HEK293T (cell line): ENCODE data around the gene WDR5B.
A peak's percentile ranks its signal among the peaks of the same experiment; 100 is the strongest.

Experiments
- CTCF ChIA-PET: fragments of 350-600 bp; formaldehyde crosslinking; extraction: SDS; loops from one replicate; lab custom pipeline; 2021; ENCODE audit warnings: antibody characterized with exemption, inconsistent platforms; lab: Yijun Ruan, JAX
- POLR2A ChIA-PET: fragments of 350-600 bp; formaldehyde crosslinking; extraction: SDS; loops from one replicate; lab custom pipeline; 2020; ENCODE audit warnings: antibody characterized with exemption, inconsistent platforms; lab: Yijun Ruan, JAX
- DNase-seq: peaks from one replicate; pipeline ENCODE4 v3.0.0; 2012; ENCODE audit warnings: mixed read lengths; ENCODE audit errors: extremely low spot score
- ARNT ChIP-seq: fragments of 450-650 bp; IDR thresholded peaks from 2 replicates; pipeline ENCODE4 v1.6.1; 2017; ENCODE audit warnings: mild to moderate bottlenecking
- BHLHE40 ChIP-seq: fragments of 450-650 bp; IDR thresholded peaks from 2 replicates; pipeline ENCODE4 v1.6.1; 2016; ENCODE audit warnings: mild to moderate bottlenecking, moderate library complexity, borderline replicate concordance
- CTBP1 ChIP-seq: fragments of 450-650 bp; IDR thresholded peaks from 2 replicates; pipeline ENCODE4 v1.6.1; 2016; ENCODE audit warnings: borderline replicate concordance
- ELF4 ChIP-seq: fragments of 450-650 bp; IDR thresholded peaks from 2 replicates; pipeline ENCODE4 v1.6.1; 2017; ENCODE audit warnings: antibody characterized with exemption
- FOXA1 ChIP-seq: fragments of 450-650 bp; IDR thresholded peaks from 2 replicates; pipeline ENCODE4 v1.6.1; 2016; ENCODE audit warnings: mild to moderate bottlenecking
- FOXK2 ChIP-seq: fragments of 450-650 bp; IDR thresholded peaks from 2 replicates; pipeline ENCODE4 v1.6.1; 2016; ENCODE audit warnings: mild to moderate bottlenecking
- FOXM1 ChIP-seq: fragments of 450-650 bp; IDR thresholded peaks from 2 replicates; pipeline ENCODE4 v1.6.1; 2017; ENCODE audit warnings: mild to moderate bottlenecking, borderline replicate concordance
- HDGF ChIP-seq: fragments of 450-650 bp; IDR thresholded peaks from 2 replicates; pipeline ENCODE4 v1.6.1; 2017; ENCODE audit warnings: antibody characterized with exemption, borderline replicate concordance
- L3MBTL2 ChIP-seq: fragments of 450-650 bp; conservative IDR thresholded peaks from 2 replicates; pipeline ENCODE4 v1.6.1; 2016; ENCODE audit warnings: mild to moderate bottlenecking
- LEF1 ChIP-seq: fragments of 450-650 bp; IDR thresholded peaks from 2 replicates; pipeline ENCODE4 v1.6.1; 2017; ENCODE audit warnings: mild to moderate bottlenecking, borderline replicate concordance
- NFRKB ChIP-seq: fragments of 450-650 bp; IDR thresholded peaks from 2 replicates; pipeline ENCODE4 v1.6.1; 2016; ENCODE audit warnings: mild to moderate bottlenecking, moderate library complexity
- PKNOX1 ChIP-seq: fragments of 450-650 bp; IDR thresholded peaks from 2 replicates; pipeline ENCODE4 v1.6.1; 2016
- SP1 ChIP-seq: fragments of 450-650 bp; IDR thresholded peaks from 2 replicates; pipeline ENCODE4 v1.6.1; 2017
- SUZ12 ChIP-seq: fragments of 450-650 bp; IDR thresholded peaks from 2 replicates; pipeline ENCODE4 v1.6.1; 2016; ENCODE audit warnings: mild to moderate bottlenecking
- TARDBP ChIP-seq: fragments of 450-650 bp; IDR thresholded peaks from 2 replicates; pipeline ENCODE4 v1.6.1; 2016
- ZNF384 ChIP-seq: fragments of 450-650 bp; IDR thresholded peaks from 2 replicates; pipeline ENCODE4 v1.6.1; 2016

Gene WDR5B

GRCh38 chr3:122415762-122416654 lies at the start of gene WDR5B:
Gene WDR5B (minus strand): TSS chr3:122416062. CDS start chr3:122415528, 534 bp downstream.
- CTCF ChIA-PET = interaction anchor here (0.9 to 1.5 kb wide), 3 partner anchors 23 to 42 kb away, joined by 3 to 5 read pairs (median 3); partner anchors contain the start of gene FAM162A
- POLR2A ChIA-PET = interaction anchor here (0.6 to 2.7 kb wide), 22 partner anchors 8 to 380 kb away, joined by 3 to 34 read pairs (median 3); partner anchors contain the start of genes DTX3L, FAM162A, KPNA1 and MIX23
- peak; percentile 98 for DNase-seq
- TF ChIP-seq SUZ12 (no peak), NFRKB (no peak), CTBP1 (no peak), FOXA1 (no peak), FOXK2 (no peak), SP1 (no peak), L3MBTL2 (peak; percentile 64), BHLHE40 (no peak), PKNOX1 (peak; percentile 95), ELF4 (peak; percentile 76), FOXM1 (no peak), HDGF (no peak), ARNT (no peak)

- POLR2A ChIA-PET = no interaction called here
- CTCF ChIA-PET = no interaction called here
- no peak for DNase-seq
- no peak for TF ChIP-seq ARNT
Observed at GRCh38 chr3:122464659-122465058, 48.8 kb upstream of the WDR5B start.

- ChIA-PET CTCF (no interaction called here), POLR2A (no interaction called here)
- TF ChIP-seq FOXA1 (no peak), TARDBP (no peak), L3MBTL2 (no peak), BHLHE40 (no peak), SUZ12 (no peak), ZNF384 (no peak), ARNT (no peak), SP1 (no peak), FOXM1 (no peak), PKNOX1 (no peak), LEF1 (no peak), NFRKB (no peak), ELF4 (no peak), HDGF (no peak), FOXK2 (no peak), CTBP1 (no peak)
- no peak for DNase-seq
Observed at GRCh38 chr3:122462406-122462805, 46.5 kb upstream of the WDR5B start.

GRCh38 chr3:122461806-122462205 lies 45.9 kb upstream of the WDR5B start:
- TF ChIP-seq FOXK2 = no peak
- TF ChIP-seq ARNT = no peak
- no peak for TF ChIP-seq BHLHE40
- no peak for TF ChIP-seq HDGF
- TF ChIP-seq SP1 = no peak
- no peak for TF ChIP-seq ELF4
- TF ChIP-seq FOXM1 = no peak
- TF ChIP-seq PKNOX1 = no peak
- no peak for TF ChIP-seq L3MBTL2
- no peak for TF ChIP-seq SUZ12
- no peak for TF ChIP-seq CTBP1
- TF ChIP-seq ZNF384 = no peak
- no peak for TF ChIP-seq FOXA1
- TF ChIP-seq NFRKB = no peak
- TF ChIP-seq TARDBP = no peak
- TF ChIP-seq LEF1 = no peak
- DNase-seq = no peak
- CTCF ChIA-PET = no interaction called here
- POLR2A ChIA-PET = no interaction called here

GRCh38 chr3:122458992-122459391 lies 43.1 kb upstream of the WDR5B start:
- peak; percentile 6 for DNase-seq
- ChIA-PET CTCF (no interaction called here), POLR2A (no interaction called here)
- no peak for TF ChIP-seq SUZ12
- TF ChIP-seq ZNF384 = no peak
- TF ChIP-seq SP1 = no peak
- no peak for TF ChIP-seq TARDBP
- TF ChIP-seq HDGF = no peak
- no peak for TF ChIP-seq BHLHE40
- TF ChIP-seq L3MBTL2 = no peak
- no peak for TF ChIP-seq FOXK2
- TF ChIP-seq FOXA1 = no peak
- TF ChIP-seq CTBP1 = no peak
- no peak for TF ChIP-seq FOXM1
- no peak for TF ChIP-seq ELF4
- TF ChIP-seq PKNOX1 = no peak
